PC-3 (cell line): ENCODE results near the gene MALRD1. TPM values are rescaled to one million over a fixed set of nuclear protein-coding genes. Genes with fewer than 3 reads are reported as not detected.

ENCODE experiments used
- ATAC-seq: fragments of 200-7000 bp; cut with Tn5 transposase; 2 replicates; pipeline ENCODE4 v1.9.1; 2020; ENCODE audit warnings: mild to moderate bottlenecking, moderate library complexity
- BruUV-seq: library from RNA; stranded (reverse); fragments of 400-500 nt; replicated peaks from 2 replicates; lab custom pipeline; 2021; lab: Mats Ljungman, UMichigan
- CTCF ChIA-PET: fragments of 300-600 bp; sonication (Branson Sonifier 250); formaldehyde crosslinking; loops from one replicate; lab custom pipeline; 2022; ENCODE audit warnings: antibody characterized with exemption; lab: Charles Lee
- POLR2A ChIA-PET: fragments of 300-600 bp; sonication (Branson Sonifier 250); formaldehyde crosslinking; loops from one replicate; lab custom pipeline; 2022; ENCODE audit warnings: antibody characterized with exemption; ENCODE audit not compliant: unreplicated experiment; lab: Charles Lee
- DNase-seq: peaks from one replicate; pipeline ENCODE4 v3.0.0-alpha.2; 2015
- H2AFZ ChIP-seq: fragments of 300-600 bp; sonication (generic); 2 replicates; pipeline ENCODE4 v1.6.0; 2016; ENCODE audit warnings: antibody characterized with exemption, low read length
- H3F3A ChIP-seq: fragments of 300-600 bp; sonication (generic); one replicate; pipeline ENCODE4 v1.6.0; 2017; ENCODE audit warnings: antibody characterized with exemption, low read length, control low read depth, mild to moderate bottlenecking; ENCODE audit not compliant: unreplicated experiment
- H3K27ac ChIP-seq: fragments of 300-600 bp; sonication (generic); 2 replicates; pipeline ENCODE4 v1.5.1; 2016; ENCODE audit warnings: mild to moderate bottlenecking, low read length
- H3K27me3 ChIP-seq: fragments of 300-600 bp; sonication (generic); 2 replicates; pipeline ENCODE4 v1.6.1; 2016; ENCODE audit warnings: low read length, mixed read lengths
- H3K36me3 ChIP-seq: fragments of 300-600 bp; sonication (generic); 2 replicates; pipeline ENCODE4 v1.6.1; 2016; ENCODE audit warnings: low read depth, mixed run types, low read length, mixed read lengths
- H3K4me1 ChIP-seq: fragments of 300-600 bp; sonication (generic); 2 replicates; pipeline ENCODE4 v1.5.1; 2016; ENCODE audit warnings: low read length; ENCODE audit not compliant: insufficient read depth
- H3K4me2 ChIP-seq: fragments of 300-600 bp; sonication (generic); 2 replicates; pipeline ENCODE4 v1.6.0; 2016; ENCODE audit warnings: low read length
- H3K4me3 ChIP-seq: fragments of 300-600 bp; sonication (generic); 2 replicates; pipeline ENCODE4 v1.5.1; 2016; ENCODE audit warnings: mild to moderate bottlenecking, low read length, mixed read lengths
- H3K79me2 ChIP-seq: fragments of 300-600 bp; sonication (generic); 2 replicates; pipeline ENCODE4 v1.6.1; 2017; ENCODE audit warnings: low read length, mixed read lengths
- H3K9ac ChIP-seq: fragments of 300-600 bp; sonication (generic); 2 replicates; pipeline ENCODE4 v1.6.0; 2016; ENCODE audit warnings: mild to moderate bottlenecking, low read length
- H3K9me2 ChIP-seq: fragments of 300-600 bp; sonication (generic); replicated peaks from 2 replicates; pipeline ENCODE4 v1.6.1; 2016; ENCODE audit warnings: mixed run types, low read length, mixed read lengths
- H3K9me3 ChIP-seq: fragments of 300-600 bp; sonication (generic); 2 replicates; pipeline ENCODE4 v1.6.1; 2016; ENCODE audit warnings: low read length, mixed read lengths
- H4K20me1 ChIP-seq: fragments of 300-600 bp; sonication (generic); 2 replicates; pipeline ENCODE4 v1.6.1; 2016; ENCODE audit warnings: low read length, mixed read lengths
- CTCF ChIP-seq: fragments of 300-600 bp; sonication (generic); conservative IDR thresholded peaks from 2 replicates; pipeline ENCODE4 v1.5.1; 2017; ENCODE audit warnings: antibody characterized with exemption, low read depth, mild to moderate bottlenecking, low read length
- EZH2 ChIP-seq: fragments of 300-600 bp; sonication (generic); IDR thresholded peaks from one replicate; pipeline ENCODE4 v1.6.1; 2017; ENCODE audit warnings: antibody characterized with exemption, mild to moderate bottlenecking, low read length; ENCODE audit not compliant: unreplicated experiment
- EZH2phosphoT487 ChIP-seq: fragments of 300-600 bp; sonication (generic); IDR thresholded peaks from 2 replicates; pipeline ENCODE4 v1.6.1; 2018; ENCODE audit warnings: mild to moderate bottlenecking, antibody characterized with exemption, low read length, borderline replicate concordance
- intact Hi-C: fragments of 100-400 bp; cut with micrococcal nuclease; formaldehyde crosslinking; loops from 2 replicates; pipeline ENCODE4 v1.9.0; 2023
- total RNA-seq: library from RNA; depleted of rRNA; stranded (reverse); fragments of >200 nt; gene quantifications from 2 replicates; pipeline ENCODE4 v1.2.3, GENCODE V29; 2014

Gene MALRD1
- total RNA-seq, 1 experiment from 2014 or later, result not detected

GRCh38 chr10:19518109-19518508, 469.5 kb downstream of the MALRD1 start:
- Histone ChIP-seq H3K36me3 (no peaks in the 10 kb centered on the region), H3K79me2 (no peaks in the 10 kb centered on the region), H3K4me2 (no peak overlapping the region), H3K9me3 (no peaks in the 10 kb centered on the region), H3K27me3 (no peaks in the 10 kb centered on the region), H3K27ac (no peak overlapping the region), H3K4me1 (no peaks in the 10 kb centered on the region), H4K20me1 (no peaks in the 10 kb centered on the region), H3K9ac (no peak overlapping the region), H3K9me2 (no peaks in the 10 kb centered on the region), H3F3A (no peaks in the 10 kb centered on the region), H3K4me3 (no peak overlapping the region), H2AFZ (no peak overlapping the region)
- ATAC-seq, result no peak
- intact Hi-C loops, result no loop called here
- CTCF ChIA-PET, result no interaction called here
- BruUV-seq, result no TSS peak
- DNase-seq, result no peak
- POLR2A ChIA-PET, result no interaction called here
- TF ChIP-seq CTCF (no peak), EZH2 (no peak), EZH2phosphoT487 (no peak)

- Histone ChIP-seq H2AFZ (no peak overlapping the region), H3K4me1 (no peaks in the 10 kb centered on the region), H3K9me2 (no peaks in the 10 kb centered on the region), H3K27me3 (no peaks in the 10 kb centered on the region), H3K27ac (no peak overlapping the region), H3K9ac (no peak overlapping the region), H3K4me3 (no peak overlapping the region), H3K4me2 (no peak overlapping the region), H3K36me3 (no peaks in the 10 kb centered on the region), H4K20me1 (no peaks in the 10 kb centered on the region), H3F3A (no peaks in the 10 kb centered on the region), H3K79me2 (no peaks in the 10 kb centered on the region), H3K9me3 (no peaks in the 10 kb centered on the region)
- ChIA-PET POLR2A (no interaction called here), CTCF (no interaction called here)
- TF ChIP-seq EZH2phosphoT487 (no peak), CTCF (no peak), EZH2 (no peak)
- ATAC-seq (no peak), DNase-seq (no peak)
- BruUV-seq, result no TSS peak
- intact Hi-C loops, result no loop called here
Observed at GRCh38 chr10:19518632-19519031, 470.0 kb downstream of the MALRD1 start.

- no peak overlapping the region for H3K9ac ChIP-seq
- TF ChIP-seq EZH2phosphoT487 (no peak), EZH2 (no peak), CTCF (no peak)
- POLR2A ChIA-PET, result no interaction called here
Observed at GRCh38 chr10:19531324-19531723, 482.7 kb downstream of the MALRD1 start.

More at GRCh38 chr10:19531324-19531723, 482.7 kb downstream of the MALRD1 start:
- Histone ChIP-seq H4K20me1 (no peaks in the 10 kb centered on the region), H3K4me3 (no peak overlapping the region), H3K27ac (no peak overlapping the region), H3K4me2 (no peak overlapping the region), H3K9me3 (no peaks in the 10 kb centered on the region), H3K79me2 (no peaks in the 10 kb centered on the region), H2AFZ (no peak overlapping the region), H3K36me3 (no peaks in the 10 kb centered on the region), H3K27me3 (no peaks in the 10 kb centered on the region), H3F3A (no peaks in the 10 kb centered on the region), H3K9me2 (no peaks in the 10 kb centered on the region), H3K4me1 (no peaks in the 10 kb centered on the region)
- no peak for DNase-seq
- CTCF ChIA-PET, result no interaction called here
- ATAC-seq, result no peak
- no TSS peak for BruUV-seq
- intact Hi-C loops, result no loop called here
